COR-L47 (cell line): ENCODE measurements around the gene VOPP1.
"Not testable (repeated sequence)": the region's sequence is repeated elsewhere in the genome, so short reads cannot be mapped to it uniquely, and the experiment has no call there.

ENCODE experiments used
- DNase-seq: peaks from one replicate; lab custom pipeline; 2025; lab: John Stamatoyannopoulos, UW

Gene VOPP1

DNA sequence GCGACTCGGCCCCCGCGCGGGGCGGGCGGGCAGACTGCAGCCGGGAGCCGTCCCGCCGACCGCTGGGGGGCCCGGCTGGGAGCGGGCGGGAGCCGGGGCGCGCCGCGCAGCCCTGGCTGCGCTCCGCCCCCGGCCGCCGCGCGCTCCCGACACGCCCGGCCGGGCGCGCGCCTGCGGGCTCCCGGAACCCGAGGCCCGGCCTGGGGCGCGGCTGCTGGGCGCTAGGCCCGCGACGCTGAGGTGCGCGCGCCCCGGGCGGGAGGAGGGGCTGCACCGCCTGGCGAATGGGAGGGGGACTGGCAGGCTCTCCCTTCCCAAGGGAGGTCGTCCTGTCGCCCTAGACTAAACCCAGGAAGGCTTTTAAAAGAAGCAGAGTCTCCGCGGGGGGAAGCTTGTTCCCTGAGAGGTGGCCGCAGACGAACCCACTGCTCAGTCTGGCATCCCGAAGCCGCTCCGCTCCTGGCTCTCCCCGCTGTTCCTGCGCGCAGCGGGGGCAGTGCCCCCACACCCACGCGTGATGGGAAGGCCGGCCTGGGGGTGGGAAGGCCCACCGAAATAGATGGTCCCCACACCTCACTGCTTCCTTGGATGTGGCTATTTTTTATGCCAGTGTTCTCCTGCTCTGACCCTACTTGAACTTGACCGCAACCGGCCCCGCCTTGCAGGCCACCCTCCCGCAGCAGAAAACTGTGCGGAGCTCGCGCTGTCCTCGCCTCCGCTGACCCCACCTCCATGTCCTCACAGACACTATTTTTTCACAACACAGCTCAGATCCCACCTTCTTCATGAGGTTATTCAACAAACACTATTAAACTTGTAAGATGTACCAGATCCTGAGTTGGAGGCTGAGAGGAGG, at the start of gene VOPP1:
TSS of gene VOPP1 (minus strand) at position 125 of the 856 bp plus-strand sequence. CDS start 178 bp downstream, outside the sequence.
- peak; percentile 74 for DNase-seq

- no peak for DNase-seq
Observed at GRCh38 chr7:55618913-55619312, 46.6 kb upstream of the VOPP1 start.

DNA sequence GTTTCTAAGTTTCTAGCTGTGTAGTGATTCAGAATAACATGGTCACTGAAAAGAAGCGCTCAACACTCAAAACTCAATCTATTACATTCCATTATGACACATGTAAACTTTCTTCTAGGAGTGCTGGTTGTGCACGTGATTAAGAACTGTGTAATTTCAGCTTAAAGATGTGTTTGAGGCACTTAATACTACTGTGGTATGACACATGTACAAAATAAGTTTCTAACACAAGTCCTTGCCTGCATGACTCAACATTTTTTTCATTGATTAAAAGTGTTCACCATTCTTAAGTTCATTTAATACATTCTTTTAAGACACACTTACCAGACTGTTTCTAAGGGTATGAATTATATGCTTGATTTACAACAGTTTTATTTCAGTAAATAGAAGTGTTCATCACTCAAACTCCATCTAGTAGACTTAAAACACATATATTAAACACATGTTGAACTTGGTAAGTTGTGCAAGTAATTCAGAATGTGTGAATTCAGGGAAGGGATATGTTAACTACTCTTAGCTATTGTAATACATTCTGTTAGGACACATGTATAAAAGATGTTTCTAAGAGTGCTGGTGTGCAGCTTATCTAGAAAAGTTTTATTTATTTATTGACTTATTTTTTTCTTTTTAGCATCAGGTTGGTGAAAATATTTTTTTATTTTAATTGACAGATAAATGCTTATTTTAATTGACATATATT, 42.2 kb upstream of the VOPP1 start:
- not testable (repeated sequence) for DNase-seq

DNA sequence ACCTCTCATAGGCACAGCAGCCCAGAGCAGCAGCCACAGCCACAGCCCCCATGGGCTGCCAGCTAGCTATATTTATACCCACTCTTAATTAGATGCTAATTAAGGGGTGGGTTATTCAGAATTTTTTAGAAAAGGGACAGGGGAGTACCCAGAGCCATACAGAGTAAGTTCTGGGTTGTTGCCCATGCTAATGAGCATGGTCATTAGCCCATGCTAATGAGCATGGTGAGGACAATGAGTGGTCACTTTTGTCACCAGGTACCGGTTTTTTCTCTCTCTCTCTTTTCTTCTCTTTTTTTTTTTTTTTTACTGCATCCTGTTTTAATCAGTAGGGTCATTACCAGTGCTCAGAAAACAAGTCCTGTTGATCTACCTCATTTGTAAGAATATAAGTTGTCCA, 37.4 kb upstream of the VOPP1 start:
- not testable (repeated sequence) for DNase-seq

- DNase-seq, result not testable (repeated sequence)
Observed at GRCh38 chr7:55605661-55606060, 33.4 kb upstream of the VOPP1 start.

GRCh38 chr7:55597944-55598499, 25.7 kb upstream of the VOPP1 start:
- DNase-seq, result peak; percentile 10

- not testable (repeated sequence) for DNase-seq
Observed at GRCh38 chr7:55597214-55597739, 25.0 kb upstream of the VOPP1 start.

GRCh38 chr7:55595511-55595910, 23.2 kb upstream of the VOPP1 start:
- no peak for DNase-seq

DNA sequence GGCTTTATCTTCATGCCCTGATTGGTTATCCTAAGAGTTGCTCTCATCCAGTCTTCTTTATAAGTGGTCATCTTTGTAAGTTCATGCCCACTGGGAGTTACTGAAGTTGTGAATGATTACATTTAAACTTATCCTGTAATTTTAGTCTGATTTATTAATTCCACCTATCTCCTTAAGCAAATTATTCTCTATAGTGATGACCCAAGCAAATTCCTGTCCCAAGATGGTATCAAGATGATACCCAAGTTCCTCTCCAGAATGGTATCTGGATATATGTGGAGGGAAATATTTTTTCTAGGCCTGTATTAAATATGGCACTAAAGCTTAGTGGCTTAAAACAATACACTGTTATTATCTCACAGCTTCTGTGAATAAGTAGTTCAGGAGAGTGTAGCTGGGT, 22.6 kb upstream of the VOPP1 start:
- no peak for DNase-seq

DNA sequence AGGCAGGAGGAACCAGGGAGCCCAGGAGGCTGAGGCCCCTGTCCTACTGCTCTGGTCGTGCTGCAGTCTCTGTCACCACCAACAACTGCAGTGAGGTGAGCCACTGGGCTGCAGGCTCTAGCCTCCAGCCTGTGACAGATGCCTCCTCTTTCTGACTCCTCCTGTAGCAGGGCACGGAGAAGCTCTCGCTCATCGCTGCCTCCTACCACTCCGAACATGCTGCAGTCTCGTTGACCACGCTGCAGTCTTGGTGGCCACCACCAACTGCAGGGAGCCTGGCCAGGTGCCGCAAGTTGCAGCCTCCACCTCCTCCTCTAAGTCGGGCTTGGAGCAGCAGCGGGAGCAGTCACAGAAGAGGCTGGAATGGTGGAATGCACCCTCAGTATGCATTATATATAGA, 22.1 kb upstream of the VOPP1 start:
- no peak for DNase-seq

DNA sequence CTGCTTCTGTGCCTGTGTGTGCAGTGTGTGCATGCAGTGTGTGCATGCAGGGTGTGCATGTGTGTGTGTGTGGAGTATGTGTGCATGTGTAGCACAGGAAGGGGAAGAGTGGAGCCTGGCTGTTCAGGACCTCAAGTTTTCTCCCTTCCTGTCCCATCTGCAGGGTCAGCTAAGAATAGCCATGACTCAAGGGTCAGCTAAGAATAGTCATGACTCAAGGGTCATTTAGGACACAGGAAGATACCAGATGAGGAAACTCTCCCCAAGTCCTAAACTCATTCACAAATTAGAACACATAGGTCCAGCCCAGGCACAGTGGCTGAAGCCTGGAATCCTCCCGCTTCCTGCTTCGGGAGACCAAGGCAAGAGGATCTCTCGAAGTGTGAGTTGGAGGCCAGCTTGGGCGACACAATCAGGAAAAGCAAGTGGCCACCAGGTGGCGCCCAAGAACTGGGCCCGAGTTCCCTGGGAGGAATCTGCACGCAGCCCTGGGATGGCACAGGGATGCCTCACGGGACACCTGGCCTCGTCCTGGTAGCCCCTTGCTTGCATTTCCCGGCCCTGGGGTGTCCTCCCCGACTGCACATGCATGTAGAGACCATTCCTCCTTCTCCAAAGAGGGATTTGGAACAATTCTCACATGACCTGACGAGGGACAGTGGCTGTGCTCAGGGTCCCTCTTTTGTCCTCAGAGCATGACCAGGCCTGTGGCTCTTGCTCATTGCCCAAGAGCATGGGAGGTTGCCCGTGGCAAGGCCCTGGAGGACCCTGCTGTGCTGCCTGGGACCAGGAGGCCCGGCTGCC, 21.4 kb upstream of the VOPP1 start:
- peak; percentile 56 for DNase-seq

GRCh38 chr7:55593172-55593514, 20.8 kb upstream of the VOPP1 start:
- no peak for DNase-seq

GRCh38 chr7:55592492-55592891, 20.2 kb upstream of the VOPP1 start:
- DNase-seq, result no peak

- no peak for DNase-seq
Observed at GRCh38 chr7:55591282-55591931, 19.1 kb upstream of the VOPP1 start.

DNA sequence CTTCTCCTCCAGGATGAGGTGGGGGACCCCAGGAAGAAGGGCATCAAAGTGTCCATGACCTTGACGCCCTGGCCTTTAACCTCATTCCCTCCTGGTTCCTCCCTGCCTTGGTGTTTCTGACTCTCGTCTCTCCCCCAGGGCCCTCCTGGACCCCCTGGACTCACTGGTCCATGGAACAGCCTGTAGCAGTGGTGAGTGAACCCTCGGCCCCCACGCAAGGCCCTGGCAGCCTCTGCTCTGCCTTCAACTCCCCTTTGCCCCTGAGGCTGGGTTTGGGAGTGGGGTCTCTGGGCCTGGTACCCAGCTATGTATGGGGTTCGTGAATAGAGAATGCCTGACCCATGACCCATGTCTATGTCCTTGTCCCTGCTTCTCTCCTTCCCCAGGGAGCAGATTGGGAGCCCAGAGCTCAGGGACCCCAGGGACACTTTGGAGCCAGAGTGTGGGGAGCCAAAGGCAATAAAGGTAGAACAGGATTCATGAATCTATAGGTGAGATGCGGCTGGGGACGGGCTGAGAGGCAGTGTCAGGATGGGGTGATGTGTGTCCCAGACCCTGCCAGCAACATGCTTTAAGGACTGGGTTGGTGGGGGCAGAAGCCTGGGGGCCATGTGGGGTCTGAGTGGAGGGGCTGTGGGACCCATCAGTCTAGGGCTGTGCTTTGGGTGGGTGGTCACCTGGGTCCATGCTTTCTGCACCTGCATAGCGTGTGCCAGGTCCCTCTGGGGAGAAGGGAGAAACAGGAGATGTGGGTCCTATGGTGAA, 18.4 kb upstream of the VOPP1 start:
- no peak for DNase-seq

GRCh38 chr7:55589905-55590304, 17.6 kb upstream of the VOPP1 start:
- DNase-seq, result no peak

- DNase-seq, result no peak
Observed at GRCh38 chr7:55588976-55589604, 16.8 kb upstream of the VOPP1 start.

DNA sequence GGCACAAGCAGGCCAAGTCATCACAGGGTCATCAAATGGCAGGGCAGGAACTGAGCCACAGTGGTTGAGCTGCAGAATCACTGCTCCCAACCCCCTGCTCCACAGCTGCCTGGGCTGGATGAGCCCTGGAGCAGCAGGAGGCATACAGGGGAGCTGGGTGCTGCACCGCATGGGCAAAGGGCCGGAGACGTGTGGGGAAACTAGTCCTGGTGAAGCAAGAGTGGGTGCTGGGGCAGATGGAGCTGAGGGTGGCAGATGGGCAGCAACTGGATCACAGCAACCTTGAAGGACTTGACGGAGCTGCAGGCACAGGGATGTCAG, 16.0 kb upstream of the VOPP1 start:
- no peak for DNase-seq

DNA sequence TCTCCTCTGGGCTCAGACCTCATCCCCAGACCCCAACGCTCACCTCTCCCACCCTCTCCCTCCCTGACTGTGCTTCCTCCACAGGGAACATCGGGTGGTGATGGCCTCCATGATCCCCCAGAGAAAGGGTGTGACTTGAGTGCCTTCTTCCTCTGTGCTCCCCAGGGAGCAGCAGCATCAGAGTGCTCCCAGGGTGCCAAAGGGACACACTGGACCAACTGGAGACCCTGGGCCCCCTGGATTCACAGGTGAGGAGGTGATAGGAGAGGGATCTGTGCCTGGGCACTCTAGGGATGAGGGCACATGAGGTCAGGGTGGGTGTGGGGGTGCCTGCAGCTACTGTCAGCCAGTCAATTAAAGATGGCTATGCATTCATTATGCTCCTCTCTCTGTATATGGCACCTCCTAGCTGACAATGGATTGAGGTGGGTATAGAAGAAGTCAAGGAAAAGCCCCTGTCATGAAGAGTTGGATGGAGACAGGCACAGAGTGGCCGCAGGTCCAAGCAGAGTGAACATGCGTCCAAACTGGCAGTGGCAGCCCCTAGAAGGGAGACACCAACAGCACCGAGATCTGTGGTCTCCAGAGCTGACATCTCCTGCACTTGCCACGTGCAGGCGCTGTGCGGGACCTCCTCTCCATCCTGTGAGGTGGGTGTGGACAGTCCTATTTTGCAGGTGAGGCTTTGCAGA, 15.5 kb upstream of the VOPP1 start:
- no peak for DNase-seq

- DNase-seq, result not testable (repeated sequence)
Observed at GRCh38 chr7:55582656-55583055, 10.4 kb upstream of the VOPP1 start.
